Kidney epithelial cell (primary cell): ENCODE data around the gene FAM210B. TPM values are rescaled to one million over a fixed set of nuclear protein-coding genes. Genes with fewer than 3 reads are reported as not detected.
"Not testable (repeated sequence)": the region's sequence is repeated elsewhere in the genome, so short reads cannot be mapped to it uniquely, and the experiment has no call there.

ENCODE experiments used
- DNase-seq: peaks from one replicate; pipeline ENCODE4 v3.0.0-alpha.2; 2010; ENCODE audit warnings: low read depth
- H3K27me3 ChIP-seq: 2 replicates; pipeline ENCODE4 v1.6.0; 2011; ENCODE audit warnings: low read length; ENCODE audit not compliant: control insufficient read depth, insufficient read depth
- H3K36me3 ChIP-seq: 2 replicates; pipeline ENCODE4 v1.5.1; 2011; ENCODE audit warnings: low read length; ENCODE audit not compliant: control insufficient read depth, insufficient read depth
- H3K4me3 ChIP-seq: 2 replicates; pipeline ENCODE4 v1.5.1; 2011; ENCODE audit warnings: low read depth, mild to moderate bottlenecking, control low read depth, low read length
- CTCF ChIP-seq: IDR thresholded peaks from 2 replicates; pipeline ENCODE4 v1.5.1; 2011; ENCODE audit warnings: mild to moderate bottlenecking, moderate library complexity, low read length, control low read depth, inconsistent platforms; ENCODE audit not compliant: insufficient read depth, poor library complexity, severe bottlenecking
- total RNA-seq: library from RNA; depleted of rRNA; stranded (reverse); fragments of >200 nt; gene quantifications from 2 replicates; pipeline ENCODE4 v1.2.3, GENCODE V29; 2015

The FAM210B gene
- total RNA-seq, 1 donor from 2014 or later, result 59.7 TPM

GRCh38 chr20:56409956-56410355, 51.2 kb downstream of the FAM210B start:
- Histone ChIP-seq H3K27me3 (no peaks in the 10 kb centered on the region), H3K4me3 (no peak overlapping the region), H3K36me3 (no peaks in the 10 kb centered on the region)
- TF ChIP-seq CTCF, result no peak
- no peak for DNase-seq

GRCh38 chr20:56411287-56411686, 52.5 kb downstream of the FAM210B start:
- DNase-seq, result not testable (repeated sequence)

GRCh38 chr20:56411759-56412472, 53.1 kb downstream of the FAM210B start, which contains the start of gene CASS4:
Gene CASS4, plus strand, starts transcription at chr20:56412260. Its CDS starts 199 bp downstream, at chr20:56412459.
- no peak for TF ChIP-seq CTCF
- H3K27me3 ChIP-seq, result no peaks in the 10 kb centered on the region
- H3K4me3 ChIP-seq, result no peak within 1 kb of the TSS
- no peaks in the 10 kb centered on the region for H3K36me3 ChIP-seq
- no peak for DNase-seq

More at GRCh38 chr20:56411287-56411686, 52.5 kb downstream of the FAM210B start:
- not testable (repeated sequence) for H3K36me3 ChIP-seq, H3K27me3 ChIP-seq, H3K4me3 ChIP-seq

DNA sequence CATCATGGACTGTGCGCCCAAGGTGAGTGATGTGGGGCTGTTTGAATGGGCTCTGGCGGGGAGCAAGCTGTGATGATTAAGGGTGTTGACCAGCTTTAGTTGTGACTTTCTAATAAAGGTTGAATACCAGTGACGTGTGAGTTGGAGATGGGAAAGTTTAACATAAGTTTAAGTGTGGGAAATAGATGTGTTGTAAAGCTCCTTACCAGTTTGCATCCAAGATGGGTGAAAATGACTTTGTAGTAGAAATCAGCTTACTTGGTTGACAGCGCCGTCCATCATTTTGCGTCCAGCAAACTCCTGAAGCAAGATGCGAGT, 53.7 kb downstream of the FAM210B start:
- no peaks in the 10 kb centered on the region for H3K36me3 ChIP-seq
- no peak for DNase-seq
- no peaks in the 10 kb centered on the region for H3K27me3 ChIP-seq
- H3K4me3 ChIP-seq, result no peak overlapping the region
- TF ChIP-seq CTCF, result no peak

GRCh38 chr20:56412949-56413348, 54.2 kb downstream of the FAM210B start:
- no peak for TF ChIP-seq CTCF
- DNase-seq, result no peak
- no peaks in the 10 kb centered on the region for H3K27me3 ChIP-seq
- no peak overlapping the region for H3K4me3 ChIP-seq
- no peaks in the 10 kb centered on the region for H3K36me3 ChIP-seq

GRCh38 chr20:56414842-56415765, 56.3 kb downstream of the FAM210B start:
- Histone ChIP-seq H3K4me3 (no peak overlapping the region), H3K27me3 (no peaks in the 10 kb centered on the region), H3K36me3 (no peaks in the 10 kb centered on the region)
- no peak for DNase-seq
- no peak for TF ChIP-seq CTCF
